Measurements from ENCODE around the gene ANKMY2.

DNA sequence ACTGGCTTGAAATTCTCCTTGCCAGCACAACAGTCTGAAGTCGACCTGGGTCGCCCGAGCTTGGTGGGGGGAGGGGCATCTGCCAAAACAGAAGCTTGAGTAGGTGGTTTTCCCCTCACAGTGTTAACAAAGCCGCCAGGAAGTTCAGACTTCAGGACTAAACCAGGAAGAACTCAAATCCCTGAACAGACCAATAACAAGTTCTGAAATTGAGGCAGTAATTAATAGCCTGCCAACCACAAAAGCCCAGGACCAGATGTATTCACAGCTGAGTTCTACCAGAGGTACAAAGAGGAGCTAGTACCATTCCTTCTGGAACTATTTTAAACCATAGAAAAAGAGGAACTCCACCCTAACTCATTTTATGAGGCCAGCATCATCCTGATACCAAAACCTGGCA is 73.6 kb downstream of the ANKMY2 start:
- TF ChIP-seq TAF1 (IDR thresholded peaks at IDR 0.05; ENCODE audit: borderline replicate concordance, low read depth, low read length), result no peak
- TF ChIP-seq POLR2AphosphoS5 (IDR thresholded peaks at IDR 0.05; ENCODE audit: low read depth, low read length), result no peak
- no peak for TF ChIP-seq POLR2A (IDR thresholded peaks at IDR 0.05; ENCODE audit: low read depth, low read length)
